ENCODE data around the gene AP1G2.

DNA sequence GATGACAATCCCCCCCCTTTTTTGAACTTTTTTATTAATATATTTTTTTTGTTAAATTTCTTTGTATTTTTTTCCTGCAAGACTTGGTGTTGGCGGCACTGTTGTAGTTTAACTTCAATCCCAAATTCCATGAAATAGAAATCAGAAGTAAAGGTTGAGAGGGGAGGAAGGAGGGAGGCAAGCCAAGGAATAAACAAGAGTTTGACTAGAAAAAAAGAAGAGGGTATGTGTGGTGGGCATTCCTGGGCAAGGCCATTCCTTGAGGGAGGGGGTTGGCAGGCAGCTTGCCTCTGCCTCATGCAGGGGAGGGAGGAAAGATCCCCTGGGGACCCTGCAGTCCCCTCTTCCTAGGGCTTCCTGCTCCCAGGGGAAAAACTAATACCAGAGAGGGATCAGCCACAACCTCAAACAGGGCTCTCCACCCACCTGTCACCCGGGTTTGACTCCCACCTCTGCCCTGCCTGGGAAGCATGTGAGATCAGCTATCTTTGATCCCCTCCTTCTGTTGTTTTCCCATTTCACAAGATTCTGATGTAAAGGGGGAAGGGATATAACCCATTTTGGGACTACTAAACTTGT lies 519 bp upstream of the AP1G2 start:
- TF ChIP-seq, protein P1, sequence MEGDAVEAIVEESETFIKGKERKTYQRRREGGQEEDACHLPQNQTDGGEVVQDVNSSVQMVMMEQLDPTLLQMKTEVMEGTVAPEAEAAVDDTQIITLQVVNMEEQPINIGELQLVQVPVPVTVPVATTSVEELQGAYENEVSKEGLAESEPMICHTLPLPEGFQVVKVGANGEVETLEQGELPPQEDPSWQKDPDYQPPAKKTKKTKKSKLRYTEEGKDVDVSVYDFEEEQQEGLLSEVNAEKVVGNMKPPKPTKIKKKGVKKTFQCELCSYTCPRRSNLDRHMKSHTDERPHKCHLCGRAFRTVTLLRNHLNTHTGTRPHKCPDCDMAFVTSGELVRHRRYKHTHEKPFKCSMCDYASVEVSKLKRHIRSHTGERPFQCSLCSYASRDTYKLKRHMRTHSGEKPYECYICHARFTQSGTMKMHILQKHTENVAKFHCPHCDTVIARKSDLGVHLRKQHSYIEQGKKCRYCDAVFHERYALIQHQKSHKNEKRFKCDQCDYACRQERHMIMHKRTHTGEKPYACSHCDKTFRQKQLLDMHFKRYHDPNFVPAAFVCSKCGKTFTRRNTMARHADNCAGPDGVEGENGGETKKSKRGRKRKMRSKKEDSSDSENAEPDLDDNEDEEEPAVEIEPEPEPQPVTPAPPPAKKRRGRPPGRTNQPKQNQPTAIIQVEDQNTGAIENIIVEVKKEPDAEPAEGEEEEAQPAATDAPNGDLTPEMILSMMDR (IDR thresholded peaks at IDR 0.05): no peak
- no peak for TF ChIP-seq POLR2A (IDR thresholded peaks at IDR 0.05)

Measured in uterus (tissue), 2 donors.